Fibroblast of lung (primary cell): ENCODE results near the gene DLG5. TPM values are rescaled to one million over a fixed set of nuclear protein-coding genes. Genes with fewer than 3 reads are reported as not detected.

Source experiments
- DNase-seq, 2 donors: peaks; one replicate each; pipeline versions ENCODE4 v3.0.0 to v3.0.0-alpha.2; 2010; ENCODE audit warnings: low read depth in 2 of 2
- H2AFZ ChIP-seq: 2 replicates; pipeline ENCODE4 v1.5.1; 2012; ENCODE audit warnings: low read length, control low read depth, inconsistent platforms
- H3K27ac ChIP-seq: 2 replicates; pipeline ENCODE4 v1.5.1; 2011; ENCODE audit warnings: low read length, control low read depth; ENCODE audit not compliant: insufficient read depth
- H3K27me3 ChIP-seq: 2 replicates; pipeline ENCODE4 v1.5.1; 2011; ENCODE audit warnings: mild to moderate bottlenecking, low read length; ENCODE audit not compliant: control insufficient read depth, insufficient read depth
- H3K36me3 ChIP-seq: 2 replicates; pipeline ENCODE4 v1.5.1; 2011; ENCODE audit warnings: low read length; ENCODE audit not compliant: control insufficient read depth, insufficient read depth
- H3K4me1 ChIP-seq: 2 replicates; pipeline ENCODE4 v1.5.1; 2011; ENCODE audit warnings: low read length; ENCODE audit not compliant: control insufficient read depth, insufficient read depth; ENCODE audit errors: extremely low read depth
- H3K4me2 ChIP-seq: 2 replicates; pipeline ENCODE4 v1.5.1; 2011; ENCODE audit warnings: low read length, control low read depth; ENCODE audit not compliant: insufficient read depth; ENCODE audit errors: extremely low read depth
- H3K4me3 ChIP-seq, 4 experiments: fragments of 200-600 bp in 1 of 4; sonication (generic) in 1 of 4; replicated peaks in 1 of 4; 2 replicates each; pipeline ENCODE4 v1.5.1; 2011 to 2016; ENCODE audit warnings: low read length in 4 of 4, low read depth in 3 of 4, mild to moderate bottlenecking in 3 of 4, control low read depth in 2 of 4, inconsistent platforms in 1 of 4, mixed read lengths in 1 of 4; ENCODE audit not compliant: insufficient read depth in 1 of 4; ENCODE audit errors: control extremely low read depth in 1 of 4
- H3K79me2 ChIP-seq: 2 replicates; pipeline ENCODE4 v1.5.1; 2012; ENCODE audit warnings: mild to moderate bottlenecking, low read length, inconsistent platforms; ENCODE audit not compliant: control insufficient read depth, insufficient read depth
- H3K9ac ChIP-seq: 2 replicates; pipeline ENCODE4 v1.5.1; 2011; ENCODE audit warnings: mild to moderate bottlenecking, low read length, control low read depth; ENCODE audit not compliant: insufficient read depth
- H3K9me3 ChIP-seq: 2 replicates; pipeline ENCODE4 v1.5.1; 2012; ENCODE audit warnings: low read depth, low read length; ENCODE audit not compliant: control insufficient read depth, insufficient read depth
- H4K20me1 ChIP-seq: 2 replicates; pipeline ENCODE4 v1.5.1; 2011; ENCODE audit warnings: low read length; ENCODE audit not compliant: control insufficient read depth, insufficient read depth; ENCODE audit errors: extremely low read depth
- EZH2 ChIP-seq: IDR thresholded peaks from 2 replicates; pipeline ENCODE4 v1.5.1; 2012; ENCODE audit warnings: low read length, control low read depth, mild to moderate bottlenecking; ENCODE audit errors: missing control alignments
- polyA plus RNA-seq, 2 donors: library from polyadenylated mRNA; depleted of rRNA in 1 of 2; stranded (reverse) in 1 of 2; unstranded in 1 of 2; fragments of >200 nt; gene quantifications; 2 replicates each; pipeline ENCODE4 v1.2.1, GENCODE V29; 2011 to 2012; ENCODE audit warnings: missing spikeins in 1 of 2
- total RNA-seq: library from RNA; depleted of rRNA; stranded (reverse); fragments of >200 nt; gene quantifications from 2 replicates; pipeline ENCODE4 v1.2.1, GENCODE V29; 2014
- TF ChIP-seq, protein P1 (sequence below), 2 donors: IDR thresholded peaks in 1 of 2; conservative IDR thresholded peaks in 1 of 2; 1 replicate in 1 of 2; 2 replicates in 1 of 2; pipeline ENCODE4 v1.5.1; 2011 to 2012; ENCODE audit warnings: low read length in 2 of 2, control low read depth in 1 of 2, inconsistent platforms in 1 of 2, low read depth in 1 of 2, mild to moderate bottlenecking in 1 of 2

DLG5 gene
- total and polyA plus RNA-seq, 2 donors (not counting 1 experiment from before 2014, with no cell fraction given) = 15.3 to 40.8 TPM

GRCh38 chr10:77812741-77813140 is 113.8 kb downstream of the DLG5 start:
- Histone ChIP-seq H3K4me2 (no peak overlapping the region), H3K36me3 (peaks cover 18% of the 10 kb centered on the region), H4K20me1 (no peaks in the 10 kb centered on the region), H2AFZ (no peak overlapping the region), H3K27ac (no peak overlapping the region), H3K9me3 (no peaks in the 10 kb centered on the region), H3K27me3 (no peaks in the 10 kb centered on the region), H3K9ac (no peak overlapping the region), H3K79me2 (no peaks in the 10 kb centered on the region), H3K4me1 (no peaks in the 10 kb centered on the region), H3K4me3 (no peak overlapping the region)
- TF ChIP-seq, protein P1, sequence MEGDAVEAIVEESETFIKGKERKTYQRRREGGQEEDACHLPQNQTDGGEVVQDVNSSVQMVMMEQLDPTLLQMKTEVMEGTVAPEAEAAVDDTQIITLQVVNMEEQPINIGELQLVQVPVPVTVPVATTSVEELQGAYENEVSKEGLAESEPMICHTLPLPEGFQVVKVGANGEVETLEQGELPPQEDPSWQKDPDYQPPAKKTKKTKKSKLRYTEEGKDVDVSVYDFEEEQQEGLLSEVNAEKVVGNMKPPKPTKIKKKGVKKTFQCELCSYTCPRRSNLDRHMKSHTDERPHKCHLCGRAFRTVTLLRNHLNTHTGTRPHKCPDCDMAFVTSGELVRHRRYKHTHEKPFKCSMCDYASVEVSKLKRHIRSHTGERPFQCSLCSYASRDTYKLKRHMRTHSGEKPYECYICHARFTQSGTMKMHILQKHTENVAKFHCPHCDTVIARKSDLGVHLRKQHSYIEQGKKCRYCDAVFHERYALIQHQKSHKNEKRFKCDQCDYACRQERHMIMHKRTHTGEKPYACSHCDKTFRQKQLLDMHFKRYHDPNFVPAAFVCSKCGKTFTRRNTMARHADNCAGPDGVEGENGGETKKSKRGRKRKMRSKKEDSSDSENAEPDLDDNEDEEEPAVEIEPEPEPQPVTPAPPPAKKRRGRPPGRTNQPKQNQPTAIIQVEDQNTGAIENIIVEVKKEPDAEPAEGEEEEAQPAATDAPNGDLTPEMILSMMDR (conservative IDR thresholded peaks at IDR 0.05 in 1 of 2, IDR thresholded peaks at IDR 0.05 in 1 of 2; ENCODE audit: low read depth in 1 of 2, low read length in 2 of 2) = no peak
- no peak for TF ChIP-seq EZH2
- no peak for DNase-seq

DNA sequence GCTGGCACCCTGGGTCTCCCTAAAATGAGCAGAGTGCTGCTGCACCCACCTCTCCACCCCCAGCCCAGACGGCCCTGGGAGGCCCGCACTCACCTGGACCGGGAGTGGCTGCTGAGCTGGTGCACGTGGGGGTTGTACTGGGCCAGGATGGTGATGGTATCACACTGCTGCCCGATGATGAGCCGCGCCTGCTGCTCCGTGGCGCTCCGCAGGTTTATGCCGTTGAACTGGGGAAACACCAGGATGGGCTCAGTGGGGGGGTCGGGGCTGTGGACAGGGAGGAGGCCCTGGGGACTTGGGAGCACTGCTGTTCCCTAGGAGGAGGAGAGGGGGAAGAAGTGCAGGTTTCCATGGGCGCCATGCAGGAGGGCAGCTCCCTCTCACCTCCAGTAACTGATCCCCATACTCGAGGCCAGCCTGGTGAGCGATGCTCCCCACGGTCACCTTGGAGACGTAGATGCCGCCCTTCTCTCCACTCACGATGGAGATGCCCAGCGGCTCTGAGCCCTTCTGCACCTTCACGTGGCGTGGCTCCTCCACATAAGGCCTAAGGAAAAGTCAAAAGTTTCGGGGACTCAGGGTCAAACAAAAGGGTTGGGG is 114.6 kb downstream of the DLG5 start:
- Histone ChIP-seq H3K4me3 (no peak overlapping the region), H3K27ac (no peak overlapping the region), H3K27me3 (no peaks in the 10 kb centered on the region), H3K36me3 (peaks cover 24% of the 10 kb centered on the region), H3K4me2 (no peak overlapping the region), H3K79me2 (no peaks in the 10 kb centered on the region), H3K4me1 (no peaks in the 10 kb centered on the region), H3K9ac (no peak overlapping the region), H4K20me1 (no peaks in the 10 kb centered on the region), H3K9me3 (no peaks in the 10 kb centered on the region), H2AFZ (no peak overlapping the region)
- no peak for DNase-seq
- TF ChIP-seq, protein P1 (conservative IDR thresholded peaks at IDR 0.05 in 1 of 2, IDR thresholded peaks at IDR 0.05 in 1 of 2; ENCODE audit: low read depth in 1 of 2, low read length in 2 of 2) = no peak
- TF ChIP-seq EZH2 = no peak

- H3K4me3 ChIP-seq = no peak overlapping the region
- no peaks in the 10 kb centered on the region for H3K79me2 ChIP-seq
- TF ChIP-seq, protein P1 (conservative IDR thresholded peaks at IDR 0.05 in 1 of 2, IDR thresholded peaks at IDR 0.05 in 1 of 2; ENCODE audit: low read depth in 1 of 2, low read length in 2 of 2) = no peak
- TF ChIP-seq EZH2 = no peak
- no peak overlapping the region for H3K9ac ChIP-seq
- no peak overlapping the region for H3K4me2 ChIP-seq
- H3K27me3 ChIP-seq = no peaks in the 10 kb centered on the region
- H2AFZ ChIP-seq = no peak overlapping the region
- no peaks in the 10 kb centered on the region for H3K4me1 ChIP-seq
- H3K36me3 ChIP-seq = peaks cover 15% of the 10 kb centered on the region
- H4K20me1 ChIP-seq = no peaks in the 10 kb centered on the region
- H3K27ac ChIP-seq = no peak overlapping the region
- no peaks in the 10 kb centered on the region for H3K9me3 ChIP-seq
- no peak for DNase-seq
These were observed 115.9 kb downstream of the DLG5 start for GRCh38 chr10:77810446-77811335.
